ENCODE data around the gene ANGPTL8. TPM values are rescaled to one million over a fixed set of nuclear protein-coding genes. Genes with fewer than 3 reads are reported as not detected.

The ANGPTL8 gene
- polyA plus RNA-seq, 1 experiment: not detected

DNA sequence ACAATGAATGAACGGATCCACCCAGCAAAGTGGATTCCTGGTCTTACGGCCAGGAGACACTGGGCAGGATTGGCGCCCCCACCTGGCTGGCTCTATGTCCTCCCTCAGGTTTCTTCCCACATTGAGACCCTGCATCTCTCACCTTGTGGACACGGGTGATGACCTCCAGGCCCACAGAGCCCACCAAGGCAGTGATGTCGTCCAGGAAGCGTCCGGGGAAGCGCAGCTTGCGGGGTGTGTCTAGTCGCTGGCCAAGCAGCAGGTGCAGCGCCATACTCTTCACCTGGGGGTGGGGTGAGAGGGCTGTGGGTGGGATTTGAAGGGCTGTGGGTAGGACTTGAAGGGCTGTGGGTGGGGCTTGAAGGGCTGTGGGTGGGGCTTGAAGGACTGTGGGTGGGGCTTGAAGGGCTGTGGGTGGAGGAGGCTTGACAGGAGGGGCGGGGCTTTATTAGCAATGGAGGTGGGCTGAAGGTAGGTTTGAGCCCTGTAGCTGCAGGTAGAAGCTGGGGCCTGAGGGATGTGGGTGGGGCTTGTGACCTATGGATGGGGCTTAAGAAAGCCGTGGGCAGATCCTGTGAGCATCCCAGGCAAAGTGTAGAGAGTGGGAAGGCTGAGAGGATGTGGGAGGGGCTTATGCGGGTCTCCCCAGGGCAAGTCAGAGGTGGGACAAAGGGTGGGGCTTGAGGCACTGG lies 12.1 kb upstream of the ANGPTL8 start:
- ChIA-PET CTCF (no interaction called here), POLR2A (no interaction called here)
- Histone ChIP-seq H3K4me3 (ENCODE audit: low read depth, low read length) (no peak overlapping the region), H3K27ac (ENCODE audit: low read depth, low read length) (no peak overlapping the region), H3K9me3 (ENCODE audit: control insufficient read depth, insufficient read depth, low read length) (peaks cover 4% of the 10 kb centered on the region; the same call in 1 of the 2 replicates), H3K27me3 (ENCODE audit: control insufficient read depth, insufficient read depth, low read length) (no peaks in the 10 kb centered on the region)
- TF ChIP-seq, protein P1, sequence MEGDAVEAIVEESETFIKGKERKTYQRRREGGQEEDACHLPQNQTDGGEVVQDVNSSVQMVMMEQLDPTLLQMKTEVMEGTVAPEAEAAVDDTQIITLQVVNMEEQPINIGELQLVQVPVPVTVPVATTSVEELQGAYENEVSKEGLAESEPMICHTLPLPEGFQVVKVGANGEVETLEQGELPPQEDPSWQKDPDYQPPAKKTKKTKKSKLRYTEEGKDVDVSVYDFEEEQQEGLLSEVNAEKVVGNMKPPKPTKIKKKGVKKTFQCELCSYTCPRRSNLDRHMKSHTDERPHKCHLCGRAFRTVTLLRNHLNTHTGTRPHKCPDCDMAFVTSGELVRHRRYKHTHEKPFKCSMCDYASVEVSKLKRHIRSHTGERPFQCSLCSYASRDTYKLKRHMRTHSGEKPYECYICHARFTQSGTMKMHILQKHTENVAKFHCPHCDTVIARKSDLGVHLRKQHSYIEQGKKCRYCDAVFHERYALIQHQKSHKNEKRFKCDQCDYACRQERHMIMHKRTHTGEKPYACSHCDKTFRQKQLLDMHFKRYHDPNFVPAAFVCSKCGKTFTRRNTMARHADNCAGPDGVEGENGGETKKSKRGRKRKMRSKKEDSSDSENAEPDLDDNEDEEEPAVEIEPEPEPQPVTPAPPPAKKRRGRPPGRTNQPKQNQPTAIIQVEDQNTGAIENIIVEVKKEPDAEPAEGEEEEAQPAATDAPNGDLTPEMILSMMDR (IDR thresholded peaks at IDR 0.05; ENCODE audit: low read depth, low read length): no peak
- no peak for DNase-seq (ENCODE audit: low read depth, low spot score)

DNA sequence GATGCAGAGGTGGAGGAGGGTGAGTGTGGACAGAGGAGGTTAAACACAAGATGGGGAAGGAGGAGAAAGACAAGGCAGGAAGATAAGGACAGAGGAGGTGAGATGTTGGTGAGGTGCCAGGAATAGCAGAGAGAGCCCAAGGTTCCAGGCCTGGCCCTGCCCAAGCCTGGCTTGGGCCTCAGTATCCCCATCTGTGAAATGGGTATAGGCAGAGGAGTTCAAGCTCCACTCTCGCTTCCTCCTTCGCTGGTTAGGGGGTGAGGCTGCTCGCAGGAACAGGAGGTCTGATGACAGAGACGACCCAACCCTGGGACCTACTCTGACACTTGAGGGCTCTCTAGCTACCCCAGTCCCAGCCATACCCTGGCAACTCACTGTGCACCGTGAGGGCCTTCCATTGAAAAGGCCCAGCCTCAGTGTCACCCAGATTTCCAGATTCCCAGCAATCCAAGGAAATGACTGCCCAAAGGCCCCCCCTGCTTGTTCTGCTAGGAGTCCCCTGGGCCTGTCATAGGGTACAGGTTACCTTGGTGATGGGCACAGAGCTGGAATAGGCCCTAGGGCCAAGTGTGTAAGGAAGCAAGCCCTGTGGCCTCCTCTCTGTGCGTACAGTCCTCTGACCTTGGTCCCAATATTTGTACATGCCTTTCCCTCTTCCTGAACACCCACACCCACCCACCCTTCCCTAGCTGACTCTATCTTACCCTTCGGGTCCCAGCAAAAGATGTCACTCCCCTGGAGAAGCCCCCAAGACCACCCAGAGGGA lies 8.6 kb upstream of the ANGPTL8 start:
- Histone ChIP-seq H3K27ac (ENCODE audit: low read depth, low read length) (no peak overlapping the region), H3K9me3 (ENCODE audit: control insufficient read depth, insufficient read depth, low read length) (no peaks in the 10 kb centered on the region; the same call in 1 of the 2 replicates), H3K4me3 (ENCODE audit: low read depth, low read length) (no peak overlapping the region), H3K27me3 (ENCODE audit: control insufficient read depth, insufficient read depth, low read length) (no peaks in the 10 kb centered on the region)
- ChIA-PET CTCF (interaction anchor here (0.5 to 1.0 kb wide), 3 partner anchors 12 to 252 kb away, joined by 3 to 7 read pairs (median 4); no protein-coding TSS in a partner anchor), POLR2A (no interaction called here)
- TF ChIP-seq, protein P1 (IDR thresholded peaks at IDR 0.05; ENCODE audit: low read depth, low read length): no peak
- no peak for DNase-seq (ENCODE audit: low read depth, low spot score)

DNA sequence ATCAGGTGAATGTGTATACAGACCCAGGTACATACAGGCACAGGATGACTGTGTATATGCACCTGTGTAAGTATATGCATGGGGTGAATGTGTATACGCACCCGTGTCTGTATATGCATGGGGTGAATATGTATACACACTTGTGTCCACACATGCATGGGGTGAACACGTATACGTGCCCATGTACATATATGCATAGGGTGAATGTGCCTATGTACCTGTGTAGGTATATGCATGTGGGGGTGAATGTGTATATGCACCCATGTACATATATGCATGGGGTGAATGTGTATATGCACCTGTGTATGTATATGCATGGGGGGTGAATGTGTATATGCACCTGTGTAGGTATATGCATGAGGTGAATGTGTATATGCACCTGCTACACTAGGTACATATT lies 6.9 kb upstream of the ANGPTL8 start:
- Histone ChIP-seq H3K27me3 (ENCODE audit: control insufficient read depth, insufficient read depth, low read length) (no peaks in the 10 kb centered on the region), H3K4me3 (ENCODE audit: low read depth, low read length) (no peak overlapping the region), H3K27ac (ENCODE audit: low read depth, low read length) (no peak overlapping the region), H3K9me3 (ENCODE audit: control insufficient read depth, insufficient read depth, low read length) (no peaks in the 10 kb centered on the region)
- TF ChIP-seq, protein P1 (IDR thresholded peaks at IDR 0.05; ENCODE audit: low read depth, low read length): no peak
- no peak for DNase-seq (ENCODE audit: low read depth, low spot score)
- ChIA-PET POLR2A (interaction anchor here (0.5 kb wide), 1 partner anchor 35 kb away, joined by 3 read pairs; no protein-coding TSS in a partner anchor), CTCF (no interaction called here)

DNA sequence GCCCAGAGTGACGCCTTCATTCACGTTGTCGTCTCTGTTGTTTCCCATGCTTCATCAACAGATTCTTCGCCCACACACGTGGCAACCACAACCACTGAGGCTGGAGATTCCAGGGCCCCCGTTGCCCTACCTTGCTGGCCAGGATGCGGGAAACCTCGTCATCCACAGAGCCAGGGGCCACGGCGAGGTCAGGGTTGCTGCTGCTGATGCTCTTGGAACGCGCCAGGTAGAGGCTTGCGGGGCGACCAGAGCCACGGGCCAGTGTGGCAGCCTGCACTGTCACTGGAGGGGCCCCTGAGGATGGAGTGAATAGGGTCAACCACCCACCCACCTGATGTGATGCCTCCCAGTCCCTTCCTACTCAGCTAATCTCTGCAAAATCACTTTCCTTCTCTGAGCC lies 6.3 kb upstream of the ANGPTL8 start:
- ChIA-PET POLR2A (interaction anchor here (0.7 kb wide), 1 partner anchor 11 kb away, joined by 4 read pairs; no protein-coding TSS in a partner anchor), CTCF (no interaction called here)
- DNase-seq (ENCODE audit: low read depth, low spot score): no peak
- H3K27ac ChIP-seq (ENCODE audit: low read depth, low read length): no peak overlapping the region
- H3K4me3 ChIP-seq (ENCODE audit: low read depth, low read length): no peak overlapping the region
- TF ChIP-seq, protein P1 (IDR thresholded peaks at IDR 0.05; ENCODE audit: low read depth, low read length): no peak
- no peaks in the 10 kb centered on the region for H3K9me3 ChIP-seq (ENCODE audit: control insufficient read depth, insufficient read depth, low read length)
- no peaks in the 10 kb centered on the region for H3K27me3 ChIP-seq (ENCODE audit: control insufficient read depth, insufficient read depth, low read length)
